ENCODE results near the gene ZSWIM4.

The ZSWIM4 gene

DNA sequence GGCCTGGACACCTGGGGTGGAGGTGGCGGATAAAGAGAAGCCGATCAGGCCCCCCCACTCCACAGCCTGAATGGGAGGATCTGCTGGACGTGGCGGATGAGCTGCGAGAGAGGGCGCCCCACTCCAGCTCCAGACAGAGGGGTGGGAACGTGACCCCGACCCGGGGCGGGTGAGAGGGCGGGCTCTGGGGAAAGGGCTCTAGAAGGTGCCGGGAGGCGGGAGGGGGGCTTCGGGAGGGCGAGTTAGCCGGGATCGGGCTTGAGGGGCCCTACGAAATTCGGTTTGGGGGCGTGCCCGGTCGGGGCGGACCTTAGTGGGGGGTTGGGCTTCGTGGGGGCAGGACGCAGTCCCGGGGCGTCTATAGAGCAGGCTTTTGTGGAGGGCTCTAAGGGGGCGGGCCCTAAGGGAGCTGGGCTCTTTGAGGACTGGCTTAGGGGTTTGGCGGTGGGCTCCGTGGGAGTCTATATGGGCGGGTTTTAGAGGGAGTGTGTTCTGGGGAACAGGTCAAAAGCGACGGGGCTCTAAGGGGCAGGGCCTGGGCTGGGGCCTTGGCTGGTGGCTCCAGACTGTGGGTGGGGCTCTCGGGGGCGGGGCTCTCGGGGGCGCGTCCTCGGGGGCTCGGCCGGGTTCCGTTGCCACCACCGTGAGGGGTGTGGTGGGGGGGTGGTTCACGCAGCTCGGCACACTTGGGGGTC lies 77.6 kb downstream of the ZSWIM4 start:
- H3K4me3 ChIP-seq (ENCODE audit: low read depth, low read length): no peak overlapping the region
- H3K4me1 ChIP-seq: no peaks in the 10 kb centered on the region; the same call in 1 of the 2 replicates
- H3K36me3 ChIP-seq: no peaks in the 10 kb centered on the region
- TF ChIP-seq, protein P1, sequence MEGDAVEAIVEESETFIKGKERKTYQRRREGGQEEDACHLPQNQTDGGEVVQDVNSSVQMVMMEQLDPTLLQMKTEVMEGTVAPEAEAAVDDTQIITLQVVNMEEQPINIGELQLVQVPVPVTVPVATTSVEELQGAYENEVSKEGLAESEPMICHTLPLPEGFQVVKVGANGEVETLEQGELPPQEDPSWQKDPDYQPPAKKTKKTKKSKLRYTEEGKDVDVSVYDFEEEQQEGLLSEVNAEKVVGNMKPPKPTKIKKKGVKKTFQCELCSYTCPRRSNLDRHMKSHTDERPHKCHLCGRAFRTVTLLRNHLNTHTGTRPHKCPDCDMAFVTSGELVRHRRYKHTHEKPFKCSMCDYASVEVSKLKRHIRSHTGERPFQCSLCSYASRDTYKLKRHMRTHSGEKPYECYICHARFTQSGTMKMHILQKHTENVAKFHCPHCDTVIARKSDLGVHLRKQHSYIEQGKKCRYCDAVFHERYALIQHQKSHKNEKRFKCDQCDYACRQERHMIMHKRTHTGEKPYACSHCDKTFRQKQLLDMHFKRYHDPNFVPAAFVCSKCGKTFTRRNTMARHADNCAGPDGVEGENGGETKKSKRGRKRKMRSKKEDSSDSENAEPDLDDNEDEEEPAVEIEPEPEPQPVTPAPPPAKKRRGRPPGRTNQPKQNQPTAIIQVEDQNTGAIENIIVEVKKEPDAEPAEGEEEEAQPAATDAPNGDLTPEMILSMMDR (IDR thresholded peaks at IDR 0.05; ENCODE audit: low read depth, low read length): no peak
- no peak for DNase-seq
- no peaks in the 10 kb centered on the region for H3K27me3 ChIP-seq
- H3K9me3 ChIP-seq: no peaks in the 10 kb centered on the region

DNA sequence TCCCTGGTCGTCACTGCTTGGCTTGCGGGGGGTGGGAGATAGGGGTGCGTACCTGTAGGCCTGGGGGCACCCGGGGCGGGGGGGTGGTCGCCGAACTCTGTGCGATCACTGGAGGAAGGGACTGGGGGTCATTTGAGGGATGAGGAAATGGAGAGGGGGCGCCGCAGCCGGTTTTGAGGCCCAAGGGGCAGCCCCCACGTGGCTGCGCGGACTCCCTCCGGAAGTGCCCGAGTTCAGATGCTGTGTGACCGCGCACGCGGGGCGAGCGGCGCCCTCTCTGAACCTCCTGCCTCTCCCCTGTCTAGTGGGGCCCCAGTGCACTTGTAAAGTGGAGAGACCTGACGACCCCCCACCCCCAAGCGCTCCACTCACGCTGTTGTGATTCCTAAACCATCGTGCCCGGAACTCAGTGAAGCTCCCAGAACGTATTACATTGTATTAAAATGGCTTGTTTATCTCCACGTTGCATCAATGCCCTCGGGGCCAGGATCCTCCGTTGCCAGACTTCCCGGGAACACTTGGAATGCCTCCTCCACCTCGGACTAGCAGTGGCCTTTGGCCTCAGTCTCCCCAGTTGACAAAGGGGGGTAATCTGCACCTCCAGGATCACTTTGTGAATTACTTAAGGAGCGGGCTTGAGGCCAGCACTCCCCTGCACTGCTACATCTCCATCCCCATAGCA lies 78.7 kb downstream of the ZSWIM4 start:
- Histone ChIP-seq H3K9me3 (no peaks in the 10 kb centered on the region), H3K4me3 (ENCODE audit: low read depth, low read length) (no peak overlapping the region), H3K36me3 (no peaks in the 10 kb centered on the region), H3K4me1 (no peaks in the 10 kb centered on the region; the same call in 1 of the 2 replicates), H3K27me3 (no peaks in the 10 kb centered on the region)
- TF ChIP-seq, protein P1 (IDR thresholded peaks at IDR 0.05; ENCODE audit: low read depth, low read length): no peak
- no peak for DNase-seq

DNA sequence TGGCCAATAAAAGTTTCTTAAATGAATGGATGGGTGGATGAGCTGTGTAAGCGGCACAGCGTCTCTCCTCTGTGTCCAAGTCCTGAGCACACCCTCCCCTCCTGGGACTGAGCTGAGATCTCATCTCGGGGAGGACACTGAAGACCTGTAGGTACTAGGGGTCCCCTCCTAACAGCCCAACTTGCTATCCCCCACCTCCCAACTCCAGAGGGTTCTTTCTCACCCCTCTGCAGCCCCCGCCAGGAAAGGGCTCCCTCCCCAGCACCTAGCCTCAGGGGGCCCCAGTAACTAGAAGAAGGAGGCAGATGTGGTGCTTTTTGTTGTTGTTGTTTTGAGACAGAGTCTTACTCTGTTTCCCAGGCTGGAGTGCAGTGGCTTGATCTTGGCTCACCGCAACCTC lies 80.6 kb downstream of the ZSWIM4 start:
- TF ChIP-seq, protein P1 (IDR thresholded peaks at IDR 0.05; ENCODE audit: low read depth, low read length): no peak
- H3K4me3 ChIP-seq (ENCODE audit: low read depth, low read length): no peak overlapping the region
- DNase-seq: no peak
- H3K27me3 ChIP-seq: no peaks in the 10 kb centered on the region
- no peaks in the 10 kb centered on the region for H3K9me3 ChIP-seq
- peaks cover 5% of the 10 kb centered on the region for H3K4me1 ChIP-seq
- no peaks in the 10 kb centered on the region for H3K36me3 ChIP-seq

DNA sequence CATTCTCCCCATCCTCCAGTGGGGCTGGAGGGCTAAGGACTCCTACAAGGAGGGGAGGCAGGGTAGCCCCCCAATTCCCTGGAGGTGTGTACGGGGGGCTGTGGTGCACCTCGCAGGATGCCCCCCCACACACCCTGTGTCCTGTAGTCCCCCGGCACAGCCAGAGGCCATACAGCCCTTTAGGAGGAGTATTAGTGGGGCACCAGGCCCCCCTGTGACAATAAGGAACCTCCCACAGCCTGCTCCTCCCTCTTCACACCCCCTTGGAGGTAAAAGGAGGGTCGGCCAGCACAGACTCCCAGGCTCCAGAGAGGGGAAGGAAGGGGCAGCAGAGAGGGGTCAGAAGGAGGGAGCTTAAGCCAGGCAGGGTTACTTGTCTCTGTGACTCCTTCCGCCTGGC lies 81.6 kb downstream of the ZSWIM4 start, which contains the start of gene NANOS3:
NANOS3 (plus strand) TSS at position 301 of the 400 bp plus-strand sequence. CDS start 115 bp downstream, outside the sequence.
- H3K36me3 ChIP-seq: no peaks in the 10 kb centered on the region
- peaks cover 14% of the 10 kb centered on the region for H3K4me1 ChIP-seq
- no peak for DNase-seq
- TF ChIP-seq, protein P1 (IDR thresholded peaks at IDR 0.05; ENCODE audit: low read depth, low read length): no peak
- no peaks in the 10 kb centered on the region for H3K27me3 ChIP-seq
- H3K4me3 ChIP-seq (ENCODE audit: low read depth, low read length): no peak within 1 kb of the TSS
- H3K9me3 ChIP-seq: no peaks in the 10 kb centered on the region

DNA sequence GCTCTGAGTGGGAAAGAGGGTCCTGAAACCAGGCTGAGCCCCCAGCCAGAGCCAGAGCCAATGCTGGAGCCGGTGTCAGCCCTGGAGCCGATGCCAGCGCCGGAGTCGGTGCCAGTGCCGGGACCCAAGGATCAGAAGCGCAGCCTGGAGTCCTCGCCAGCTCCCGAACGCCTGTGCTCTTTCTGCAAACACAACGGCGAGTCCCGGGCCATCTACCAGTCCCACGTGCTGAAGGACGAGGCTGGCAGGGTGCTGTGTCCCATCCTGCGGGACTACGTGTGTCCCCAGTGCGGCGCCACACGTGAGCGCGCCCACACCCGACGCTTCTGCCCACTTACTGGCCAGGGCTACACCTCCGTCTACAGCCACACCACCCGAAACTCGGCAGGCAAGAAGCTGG lies 82.1 kb downstream of the ZSWIM4 start:
- Histone ChIP-seq H3K4me1 (peaks cover 14% of the 10 kb centered on the region), H3K9me3 (no peaks in the 10 kb centered on the region), H3K36me3 (no peaks in the 10 kb centered on the region), H3K4me3 (ENCODE audit: low read depth, low read length) (no peak overlapping the region), H3K27me3 (no peaks in the 10 kb centered on the region)
- no peak for DNase-seq
- TF ChIP-seq, protein P1 (IDR thresholded peaks at IDR 0.05; ENCODE audit: low read depth, low read length): no peak
